Renal cortex interstitium (tissue), 11 donors: ENCODE results near the gene BBX. TPM values are rescaled to one million over a fixed set of nuclear protein-coding genes. Genes with fewer than 3 reads are reported as not detected.
A peak's percentile ranks its signal among the peaks of the same experiment; 100 is the strongest.
"Not testable (repeated sequence)": the region's sequence is repeated elsewhere in the genome, so short reads cannot be mapped to it uniquely, and the experiment has no call there.

Source experiments
- DNase-seq, 11 donors: peaks; one replicate each; pipeline ENCODE4 v3.0.0-alpha.2; 2013; ENCODE audit warnings: low read depth in 9 of 11, low spot score in 4 of 11; ENCODE audit errors: extremely low read depth in 1 of 11
- polyA plus RNA-seq, 3 donors: library from polyadenylated mRNA; unstranded; fragments of 120-200 nt; gene quantifications; one replicate each; pipeline ENCODE4 v1.2.1, GENCODE V29; 2013; ENCODE audit not compliant: insufficient read length in 3 of 3

Gene BBX
- polyA plus RNA-seq, 3 donors: 66.2 to 76.0 (median 73.4) TPM

DNA sequence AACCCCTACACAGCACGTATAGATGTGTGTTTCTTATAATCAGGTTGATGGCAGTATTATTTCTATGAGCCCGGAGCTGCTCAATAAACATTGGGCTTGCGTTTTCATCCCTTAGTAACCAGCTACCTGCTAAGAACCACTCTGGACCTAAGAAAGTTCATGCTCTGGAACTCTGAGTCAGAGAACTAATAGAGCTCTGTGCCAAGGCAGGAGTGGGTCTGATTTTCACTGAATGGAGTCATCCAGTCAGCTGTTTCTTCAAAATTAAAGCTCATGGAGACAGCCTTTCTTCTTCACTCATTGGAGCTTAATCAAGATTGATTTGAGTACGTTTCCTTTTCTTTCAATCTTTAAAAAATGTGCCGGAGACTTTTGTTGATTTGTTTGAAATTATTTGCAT is 145.7 kb downstream of the BBX start:
- no peak for DNase-seq

DNA sequence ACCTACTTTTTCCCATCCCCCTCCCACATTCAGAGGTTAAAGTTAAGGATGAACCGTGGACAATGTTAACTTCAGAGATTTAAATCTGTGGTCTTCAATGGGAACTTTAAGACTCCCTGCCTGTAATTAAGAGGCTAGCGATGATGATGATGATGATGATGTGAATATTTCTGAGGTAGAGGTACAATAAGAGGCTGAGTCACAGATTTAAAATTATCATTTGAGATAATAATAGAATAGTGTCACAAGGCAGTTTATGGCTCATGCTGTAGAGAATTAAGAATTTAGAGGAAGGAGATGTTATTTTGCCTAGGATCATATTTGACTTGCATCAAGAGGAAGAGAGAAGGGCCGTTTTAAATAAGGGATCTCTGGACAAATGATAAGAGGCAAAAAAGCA is 146.2 kb downstream of the BBX start:
- no peak for DNase-seq

GRCh38 chr3:107669669-107670068 is 146.9 kb downstream of the BBX start:
- no peak for DNase-seq

DNA sequence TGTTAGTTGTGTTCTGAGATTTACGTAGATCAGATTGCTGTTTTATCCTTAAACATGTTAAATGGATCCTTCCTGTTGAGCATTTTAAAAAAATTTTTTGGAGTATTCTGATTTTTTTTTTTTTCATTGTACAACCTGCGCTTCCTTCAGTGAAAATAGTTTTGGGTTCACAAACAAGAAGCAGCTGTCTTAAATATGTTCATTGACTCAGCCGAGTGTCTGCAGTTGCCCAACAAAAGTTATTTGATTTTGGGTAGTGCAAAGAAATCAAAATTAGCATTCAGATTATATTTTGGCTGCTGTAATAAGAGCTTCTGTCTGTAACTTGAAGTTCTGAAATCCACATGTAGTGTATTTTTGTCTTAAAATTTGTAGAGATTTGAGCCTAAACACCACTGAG is 148.2 kb downstream of the BBX start:
- no peak for DNase-seq

DNA sequence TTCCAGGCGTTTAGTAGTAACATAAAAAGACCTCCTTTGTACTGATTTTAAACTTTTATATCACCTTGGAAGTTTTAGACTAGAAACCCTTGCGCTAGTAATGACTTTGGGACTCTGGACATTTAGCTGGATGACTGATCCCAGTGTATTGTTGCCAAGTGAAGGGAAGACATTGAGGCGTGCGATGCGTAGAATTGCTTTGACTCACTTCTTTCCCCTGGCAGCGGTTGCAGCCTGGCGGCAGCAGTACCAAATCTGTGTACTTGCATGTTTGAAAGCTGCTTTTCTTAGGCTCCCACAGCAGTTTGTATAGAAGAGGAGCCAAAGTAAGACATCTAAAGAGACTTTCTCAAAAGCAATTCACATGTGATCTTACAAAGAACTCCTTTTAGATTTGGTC is 151.6 kb downstream of the BBX start:
- DNase-seq: no peak

- no peak for DNase-seq
These were observed 152.6 kb downstream of the BBX start for GRCh38 chr3:107675233-107675900.

GRCh38 chr3:107676469-107677309 is 153.9 kb downstream of the BBX start:
- DNase-seq: no peak

- no peak for DNase-seq
These were observed 157.2 kb downstream of the BBX start for GRCh38 chr3:107679921-107680320.

DNA sequence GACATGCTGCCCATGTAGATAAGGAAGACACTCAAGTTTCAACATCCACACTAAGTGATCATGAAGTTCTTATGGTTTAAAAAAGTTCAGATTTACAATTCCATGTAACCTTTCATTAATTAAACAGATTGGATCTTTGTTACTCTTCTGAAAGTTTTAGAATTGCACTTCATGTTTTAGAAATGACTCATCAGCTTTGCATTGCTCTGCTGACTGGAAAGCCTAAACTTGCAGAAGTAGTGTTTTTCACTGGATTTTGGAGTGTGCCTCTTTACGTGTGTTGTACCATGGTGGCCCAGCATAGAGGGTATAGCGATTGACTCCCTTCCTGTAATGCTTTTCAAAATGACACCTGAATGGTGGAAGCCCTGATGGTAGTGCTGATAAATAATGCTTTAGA is 157.9 kb downstream of the BBX start:
- no peak for DNase-seq

- no peak for DNase-seq
These were observed 158.6 kb downstream of the BBX start for GRCh38 chr3:107681396-107681795.

DNA sequence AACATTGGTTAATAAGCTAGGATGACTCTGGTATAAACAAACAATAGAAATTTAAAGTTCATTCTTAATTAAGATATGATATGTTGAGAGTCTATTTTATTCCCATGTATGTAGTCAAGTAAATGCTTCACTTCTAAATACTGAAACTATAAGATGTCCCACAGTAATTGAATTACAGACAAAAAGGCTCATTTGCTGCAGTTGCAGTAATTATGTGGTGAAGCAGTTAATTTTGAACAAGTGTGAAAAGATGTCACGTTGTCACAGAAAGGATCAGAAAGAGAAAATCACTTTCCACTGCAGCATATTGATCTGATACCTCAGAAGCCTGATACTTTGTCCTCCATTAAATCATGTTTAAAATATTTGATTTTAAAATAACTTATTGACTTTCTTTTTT is 159.8 kb downstream of the BBX start:
- no peak for DNase-seq

GRCh38 chr3:107683447-107683846 is 160.7 kb downstream of the BBX start:
- no peak for DNase-seq

DNA sequence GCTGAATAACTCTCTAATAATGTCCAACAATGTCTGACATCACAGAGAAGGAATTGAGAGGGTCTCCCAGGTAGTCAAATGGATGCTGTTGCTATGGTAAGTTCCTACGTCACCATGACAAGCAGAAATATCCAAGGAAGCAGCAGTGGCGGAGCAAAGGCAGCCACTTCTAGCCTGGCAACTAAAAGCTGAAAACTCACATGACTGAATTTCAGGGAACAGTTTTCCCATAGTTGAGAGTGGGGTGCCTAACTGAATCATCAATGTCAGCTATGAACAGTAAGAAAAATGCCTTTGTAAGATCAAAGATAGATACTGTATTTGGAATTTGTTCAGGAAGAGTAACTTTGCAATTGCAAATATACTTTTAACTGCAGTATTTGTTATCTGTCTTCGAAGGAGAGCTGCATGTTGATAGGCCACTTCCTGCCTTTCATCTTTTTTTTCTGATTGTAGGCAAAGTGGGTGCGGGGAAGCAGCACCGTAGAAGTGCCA is 161.7 kb downstream of the BBX start:
- DNase-seq: no peak

- no peak for DNase-seq
These were observed 162.6 kb downstream of the BBX start for GRCh38 chr3:107685383-107685782.

DNA sequence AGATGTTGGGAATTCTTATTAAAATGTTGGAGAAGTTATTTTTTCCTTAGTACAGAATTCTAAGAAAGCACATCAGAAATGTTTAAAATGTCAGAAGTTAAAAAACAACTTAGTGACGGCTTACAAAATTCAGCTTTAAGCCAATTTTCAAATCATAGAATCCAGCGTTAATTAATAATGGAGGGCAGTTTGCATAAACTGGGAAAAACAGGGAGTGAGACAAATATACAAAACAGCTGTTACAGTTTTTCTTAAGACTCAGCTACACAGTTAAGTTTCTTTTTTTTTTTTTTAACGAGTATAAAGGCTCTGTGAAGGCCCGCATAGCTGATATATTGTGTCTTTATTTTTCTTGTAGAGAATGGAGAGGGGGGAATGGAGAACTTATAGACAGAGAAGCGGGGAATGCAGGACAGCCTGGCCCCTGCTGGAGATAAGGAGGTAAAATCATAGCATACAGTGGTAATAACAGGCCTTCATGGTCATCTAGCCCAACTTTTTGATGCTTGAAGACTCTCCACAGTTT is 164.4 kb downstream of the BBX start:
- no peak for DNase-seq

- no peak for DNase-seq
These were observed 166.6 kb downstream of the BBX start for GRCh38 chr3:107689355-107689754.

GRCh38 chr3:107690522-107691138 is 167.9 kb downstream of the BBX start:
- DNase-seq: peak in 8 of 11 donors; percentile 8 to 47 (median 24)

DNA sequence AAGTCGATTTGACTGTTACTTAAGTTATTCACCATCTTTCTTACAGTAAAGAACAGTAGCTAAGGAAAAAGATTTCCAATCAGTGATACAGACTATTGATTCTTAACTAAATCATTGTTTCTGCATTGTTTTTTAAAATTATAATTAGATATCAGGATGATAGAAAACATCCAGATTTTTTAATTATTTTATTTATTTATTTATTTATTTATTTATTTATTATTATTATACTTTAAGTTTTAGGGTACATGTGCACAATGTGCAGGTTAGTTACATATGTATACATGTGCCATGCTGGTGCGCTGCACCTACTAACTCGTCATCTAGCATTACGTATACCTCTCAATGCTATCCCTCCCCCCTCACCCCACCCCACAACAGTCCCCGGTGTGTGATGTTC is 169.2 kb downstream of the BBX start:
- not testable (repeated sequence) for DNase-seq

- DNase-seq: not testable (repeated sequence)
These were observed 174.6 kb downstream of the BBX start for GRCh38 chr3:107697348-107697747.

DNA sequence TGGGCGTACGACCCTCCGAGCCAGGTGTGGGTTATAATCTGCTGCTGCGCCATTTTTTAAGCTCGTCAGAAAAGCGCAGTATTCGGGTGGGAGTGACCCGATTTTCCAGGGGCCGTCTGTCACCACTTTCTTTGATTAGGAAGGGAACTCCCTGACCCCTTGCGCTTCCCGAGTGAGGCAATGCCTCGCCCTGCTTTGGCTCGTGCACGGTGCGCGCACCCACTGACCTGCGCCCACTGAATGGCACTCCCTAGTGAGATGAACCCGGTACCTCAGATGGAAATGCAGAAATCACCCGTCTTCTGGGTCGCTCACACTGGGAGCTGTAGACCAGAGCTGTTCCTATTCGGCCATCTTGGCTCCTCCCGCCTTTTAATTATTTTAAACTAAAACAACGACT is 175.1 kb downstream of the BBX start:
- DNase-seq: not testable (repeated sequence)
